22Rv1 (cell line): ENCODE data around the gene ITPR1.

Source experiments
- H3K27ac ChIP-seq: fragments of 450-650 bp; 2 replicates; pipeline ENCODE4 v1.5.1; 2017
- CTCF ChIP-seq: fragments of 450-650 bp; IDR thresholded peaks from 2 replicates; pipeline ENCODE4 v1.5.1; 2017; ENCODE audit warnings: mild to moderate bottlenecking
- ZFX ChIP-seq: fragments of 450-650 bp; IDR thresholded peaks from 2 replicates; pipeline ENCODE4 v1.6.1; 2017; ENCODE audit warnings: antibody characterized with exemption, borderline replicate concordance

ITPR1 gene

GRCh38 chr3:4690277-4690676, 197.1 kb downstream of the ITPR1 start:
- TF ChIP-seq ZFX, result no peak
- TF ChIP-seq CTCF, result no peak
- no peak overlapping the region for H3K27ac ChIP-seq

DNA sequence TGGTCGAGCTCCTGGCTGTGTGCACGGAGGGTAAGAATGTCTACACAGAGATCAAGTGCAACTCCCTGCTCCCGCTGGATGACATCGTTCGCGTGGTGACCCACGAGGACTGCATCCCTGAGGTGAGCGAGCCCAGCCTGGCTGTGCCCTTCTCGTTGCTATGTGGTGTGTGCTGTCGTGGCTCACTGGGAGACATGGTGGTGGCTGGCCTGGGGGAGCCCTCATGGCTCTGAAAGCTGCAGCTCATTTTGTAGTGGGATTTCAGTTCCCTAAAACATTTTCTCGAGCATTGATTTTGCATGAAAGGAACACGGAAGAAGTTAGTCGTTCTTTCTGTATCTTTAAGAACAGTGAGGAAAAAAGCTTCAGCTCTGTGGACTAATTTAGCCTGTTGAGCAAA, 200.5 kb downstream of the ITPR1 start:
- no peak overlapping the region for H3K27ac ChIP-seq
- TF ChIP-seq ZFX, result no peak
- no peak for TF ChIP-seq CTCF

GRCh38 chr3:4695846-4696245, 202.7 kb downstream of the ITPR1 start:
- no peak for TF ChIP-seq ZFX
- TF ChIP-seq CTCF, result no peak
- H3K27ac ChIP-seq, result no peak overlapping the region

DNA sequence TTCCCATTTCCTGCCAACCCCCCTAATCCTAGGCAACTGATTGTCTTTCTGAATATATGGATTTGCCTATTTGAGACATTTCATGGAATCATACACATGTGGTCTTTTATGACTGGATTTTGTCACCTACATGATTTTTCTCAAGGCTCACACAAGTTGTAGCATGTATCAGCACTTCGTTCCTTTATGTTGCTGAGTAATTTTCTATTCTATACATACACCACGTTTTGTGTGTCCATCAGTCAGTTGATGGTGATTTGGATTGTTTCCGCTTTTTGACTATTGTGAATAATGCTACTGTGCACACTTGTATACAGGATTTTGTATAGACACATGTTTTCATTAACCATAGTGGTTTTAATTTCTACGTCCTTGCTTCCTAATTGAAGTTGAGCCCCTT, 203.1 kb downstream of the ITPR1 start:
- TF ChIP-seq ZFX (no peak), CTCF (no peak)

GRCh38 chr3:4698125-4698821, 205.1 kb downstream of the ITPR1 start:
- no peak for TF ChIP-seq ZFX
- no peak for TF ChIP-seq CTCF
- H3K27ac ChIP-seq, result no peak overlapping the region

More for the DNA sequence above, 203.1 kb downstream of the ITPR1 start:
- H3K27ac ChIP-seq, result no peak overlapping the region

DNA sequence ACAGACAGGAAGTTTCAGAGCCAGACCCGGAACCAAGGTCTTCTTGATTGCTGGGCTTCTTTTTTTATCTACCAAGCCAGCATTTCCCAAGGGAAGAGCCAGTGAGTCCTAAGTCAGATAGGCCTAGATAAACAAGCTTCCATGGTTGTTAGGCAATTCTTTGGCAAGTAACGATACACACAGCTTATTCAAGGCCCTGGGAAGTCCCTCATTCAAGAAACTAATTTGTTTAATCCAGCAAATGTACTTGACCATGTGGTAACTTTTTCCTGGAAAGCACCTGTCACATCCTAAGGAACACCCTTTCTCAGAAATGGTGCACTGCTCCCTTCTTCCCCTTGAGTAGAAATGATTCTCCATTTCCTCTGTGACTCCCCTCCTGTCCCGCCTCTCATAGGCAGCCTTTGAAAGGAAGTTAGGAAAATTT, 209.9 kb downstream of the ITPR1 start:
- TF ChIP-seq CTCF, result no peak
- no peak for TF ChIP-seq ZFX
- no peak overlapping the region for H3K27ac ChIP-seq

- TF ChIP-seq ZFX (no peak), CTCF (no peak)
Measured at GRCh38 chr3:4704552-4704951, 211.4 kb downstream of the ITPR1 start.

More at GRCh38 chr3:4704552-4704951, 211.4 kb downstream of the ITPR1 start:
- H3K27ac ChIP-seq, result no peak overlapping the region
